ENCODE measurements around the gene CCDC157.
"Not testable (repeated sequence)": the region's sequence is repeated elsewhere in the genome, so short reads cannot be mapped to it uniquely, and the experiment has no call there.

CCDC157 gene

DNA sequence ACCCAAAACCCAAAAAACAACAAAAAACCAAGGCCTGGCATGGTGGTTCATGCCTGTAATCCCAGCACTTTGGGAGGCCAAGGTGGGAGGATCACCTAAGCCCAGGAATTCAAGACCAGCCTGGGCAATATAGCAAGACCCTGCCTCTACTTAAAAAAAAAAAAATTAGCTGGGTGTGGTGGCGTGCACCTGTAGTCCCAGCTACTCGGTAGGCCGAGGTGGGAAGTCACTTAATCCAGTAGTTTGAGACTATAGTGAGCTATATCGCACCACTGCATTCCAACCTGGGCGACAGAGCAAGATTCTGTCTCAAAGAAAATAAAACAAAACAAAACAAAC, 45.9 kb downstream of the CCDC157 start:
- intact Hi-C loops (cut with DNase I); DNase-seq: not testable (repeated sequence)

DNA sequence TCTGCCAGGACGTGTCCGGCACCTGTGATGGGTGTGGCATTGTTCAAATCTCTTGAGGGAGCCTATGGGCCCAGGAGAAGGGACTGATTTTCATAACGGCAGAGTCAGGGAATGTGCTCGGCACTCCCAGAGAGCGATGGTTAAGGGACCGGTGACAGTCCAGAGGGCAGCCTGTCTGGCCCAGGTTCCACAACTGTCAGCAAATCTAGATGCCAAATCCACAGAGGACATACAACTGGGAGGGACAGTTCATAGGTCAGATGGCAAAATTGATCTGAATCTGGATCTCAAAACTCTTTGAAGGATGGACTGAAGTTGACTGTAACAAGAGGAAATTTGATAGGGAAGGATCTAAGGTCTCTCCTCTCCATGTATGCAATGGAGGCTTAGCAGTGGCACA, 47.5 kb downstream of the CCDC157 start:
- intact Hi-C loops (cut with DNase I) = no loop called here
- no peak for DNase-seq

DNA sequence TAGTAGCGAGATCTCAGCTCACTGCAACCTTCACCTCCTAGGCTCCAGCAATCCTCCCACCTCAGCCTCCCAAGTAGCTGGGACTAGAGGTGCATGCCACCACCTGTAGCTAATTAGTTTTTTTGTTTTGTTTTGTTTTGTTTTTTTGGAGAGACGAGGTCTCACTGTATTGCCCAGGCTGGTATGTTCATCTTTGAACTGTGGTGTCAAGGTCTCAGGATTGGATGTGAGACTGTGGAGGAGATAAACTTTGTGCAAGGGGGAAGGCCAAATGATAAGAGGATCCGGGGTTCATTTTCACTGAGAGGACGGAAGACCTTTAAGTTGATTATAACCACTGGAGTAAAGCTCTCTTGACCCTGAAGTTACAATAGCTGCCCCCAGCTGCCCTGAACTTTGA, 48.9 kb downstream of the CCDC157 start:
- intact Hi-C loops (cut with DNase I) = no loop called here
- no peak for DNase-seq

DNA sequence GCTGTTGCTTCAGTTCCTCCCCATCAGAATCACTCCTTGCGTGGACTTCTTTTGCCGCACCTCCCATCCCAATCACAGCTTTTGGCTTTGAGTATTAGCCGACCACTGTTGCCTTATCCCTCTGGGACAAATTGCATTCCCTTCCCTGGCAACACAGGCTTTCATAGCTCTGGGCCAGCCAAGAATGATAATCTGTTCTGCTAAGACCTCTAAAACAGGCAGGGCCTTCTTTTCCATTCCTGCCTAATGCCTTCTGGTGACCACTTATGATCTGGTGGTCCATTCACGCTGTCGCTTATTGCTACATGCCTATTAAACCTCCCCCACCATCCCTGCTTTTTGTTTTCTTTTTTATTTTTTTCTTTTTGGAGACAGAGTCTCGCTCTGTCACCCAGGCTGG, 49.6 kb downstream of the CCDC157 start:
- intact Hi-C loops (cut with DNase I) = no loop called here
- DNase-seq = no peak

DNA sequence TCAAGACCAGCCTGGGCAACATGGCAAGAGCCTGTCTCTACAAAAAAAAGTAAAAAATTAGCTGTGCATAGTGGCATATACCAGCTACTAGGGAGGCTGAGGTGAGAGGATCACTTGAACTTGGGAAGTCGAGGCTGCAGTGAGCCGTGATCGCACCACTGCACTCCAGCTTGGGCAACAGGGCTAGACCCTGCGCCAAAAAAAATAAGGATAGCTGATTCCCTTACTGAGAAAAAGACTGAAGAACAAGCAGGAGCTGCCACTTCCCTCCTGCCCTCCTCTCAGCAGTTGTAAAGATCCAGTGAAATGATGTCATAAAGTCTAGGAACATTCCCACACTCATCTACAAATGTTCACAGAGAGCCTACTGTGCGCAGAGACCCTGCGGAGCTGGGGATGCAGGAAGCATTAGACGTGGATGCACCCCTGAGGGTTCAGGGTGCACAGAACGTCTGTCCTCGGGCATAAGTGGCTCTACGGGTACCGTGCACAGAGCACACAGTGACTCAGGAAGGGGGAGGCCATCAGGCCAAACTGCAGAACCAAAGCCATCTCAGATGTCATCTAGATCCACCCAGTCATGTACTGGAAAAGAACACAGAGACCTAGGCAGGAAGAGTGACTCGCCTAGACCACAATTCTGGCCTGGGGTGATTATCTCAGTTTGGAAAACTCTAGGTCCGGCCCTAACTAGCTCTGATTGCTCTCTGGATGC, 51.7 kb downstream of the CCDC157 start:
- intact Hi-C loops (cut with DNase I) = no loop called here
- DNase-seq = no peak

DNA sequence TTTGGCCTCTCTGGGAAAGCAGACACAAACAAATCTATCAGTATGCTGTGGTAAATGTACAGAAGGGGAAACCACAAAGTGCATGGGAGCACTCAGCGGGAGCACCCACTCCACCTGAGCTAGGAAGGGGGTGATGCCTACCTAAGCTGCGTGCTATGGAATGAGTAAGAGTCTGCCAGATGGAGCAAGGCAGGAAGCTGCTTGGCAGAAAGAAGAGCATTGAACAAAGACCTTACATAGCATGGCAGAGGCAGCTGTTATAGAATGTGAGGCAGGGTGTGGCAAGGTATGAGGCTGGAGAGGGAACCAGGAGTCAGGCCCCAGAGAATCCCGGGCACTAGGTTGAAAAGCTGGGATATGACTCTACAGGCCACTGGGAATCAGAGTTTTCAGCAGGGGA, 55.0 kb downstream of the CCDC157 start:
- intact Hi-C loops (cut with DNase I) = no loop called here
- no peak for DNase-seq

DNA sequence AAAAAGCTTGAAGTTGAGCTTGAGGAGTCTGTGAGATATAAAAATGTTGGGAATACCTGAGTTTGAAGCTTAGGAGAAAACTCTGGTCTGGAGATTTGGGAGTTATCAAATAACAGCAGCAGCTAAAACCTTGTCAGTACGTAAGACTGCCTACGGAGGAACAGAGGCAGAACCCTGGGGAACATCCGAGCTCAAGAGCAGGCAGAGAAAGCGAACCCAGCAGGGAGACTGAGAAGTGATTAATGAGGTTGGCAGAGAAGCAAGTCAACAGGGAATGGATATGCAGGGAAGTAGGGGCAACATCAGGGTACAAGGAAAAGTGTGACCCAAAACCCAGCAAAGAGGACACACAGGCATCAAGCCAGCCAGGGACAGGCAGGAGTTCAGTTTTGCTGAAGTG, 56.2 kb downstream of the CCDC157 start:
- DNase-seq = no peak
- intact Hi-C loops (cut with DNase I) = no loop called here

DNA sequence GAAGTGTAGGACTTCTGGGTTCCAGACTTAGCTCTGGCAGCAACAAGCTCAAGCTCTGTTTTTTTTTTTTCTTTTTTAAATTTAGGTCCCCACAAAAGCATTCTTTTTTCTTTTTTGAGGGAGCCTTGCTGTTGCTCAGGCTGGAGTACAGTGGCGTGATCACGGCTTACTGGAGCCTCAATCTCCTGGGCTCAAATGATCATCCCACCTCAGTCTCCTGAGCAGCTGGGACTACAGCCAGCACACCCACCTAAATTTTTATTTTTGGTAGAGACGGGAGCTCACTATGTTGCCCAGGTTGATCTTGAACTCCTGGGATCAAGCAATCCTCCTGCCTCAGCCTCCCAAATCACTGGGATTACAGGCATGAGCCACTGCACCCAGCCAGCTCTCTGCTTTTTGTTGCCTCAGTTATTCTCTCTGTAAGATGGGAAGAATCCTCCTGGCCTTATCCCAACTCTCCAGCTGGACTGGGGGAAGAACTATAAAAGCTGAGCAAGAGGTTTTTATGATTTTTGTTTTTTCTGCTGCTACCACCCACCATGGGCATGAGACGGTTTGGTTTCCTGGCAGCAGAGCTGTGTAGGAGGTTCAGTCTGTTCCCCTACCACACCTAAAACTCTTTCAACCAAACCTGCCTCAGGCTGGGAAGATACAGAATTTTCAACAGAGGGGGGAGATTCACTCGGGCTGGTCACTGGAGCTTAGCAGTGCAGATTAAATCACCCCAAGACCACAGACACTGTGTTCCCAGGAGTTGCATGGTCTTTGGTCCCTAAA, 57.1 kb downstream of the CCDC157 start:
- intact Hi-C loops (cut with DNase I) = no loop called here
- DNase-seq = peak in 2 of 10 donors; percentile 49 to 84

DNA sequence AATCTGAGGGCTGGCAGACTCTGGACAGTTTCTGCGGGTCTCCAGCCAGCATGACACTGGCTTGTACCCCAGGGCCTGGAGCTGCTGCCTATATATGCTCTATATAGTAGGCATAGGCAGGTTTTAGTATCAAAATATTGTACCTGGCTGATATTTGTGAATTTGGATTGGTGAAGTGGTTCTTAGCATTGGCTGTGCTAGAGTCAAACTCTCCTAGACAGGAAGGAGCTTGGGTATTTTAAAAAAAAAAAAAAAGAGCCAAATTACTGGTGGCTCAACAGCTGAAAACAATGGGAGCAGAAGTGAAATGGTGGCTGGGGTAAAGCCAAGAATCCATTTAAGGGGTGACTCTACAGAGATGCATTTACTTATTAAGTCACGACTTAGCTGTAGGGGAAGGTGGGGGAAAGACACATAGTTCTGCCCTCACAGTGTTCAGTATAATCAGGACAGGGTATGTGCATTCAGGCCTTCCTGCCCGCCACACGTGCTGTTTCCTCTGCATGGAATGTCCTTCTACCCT, 57.8 kb downstream of the CCDC157 start:
- DNase-seq = no peak
- intact Hi-C loops (cut with DNase I) = no loop called here

DNA sequence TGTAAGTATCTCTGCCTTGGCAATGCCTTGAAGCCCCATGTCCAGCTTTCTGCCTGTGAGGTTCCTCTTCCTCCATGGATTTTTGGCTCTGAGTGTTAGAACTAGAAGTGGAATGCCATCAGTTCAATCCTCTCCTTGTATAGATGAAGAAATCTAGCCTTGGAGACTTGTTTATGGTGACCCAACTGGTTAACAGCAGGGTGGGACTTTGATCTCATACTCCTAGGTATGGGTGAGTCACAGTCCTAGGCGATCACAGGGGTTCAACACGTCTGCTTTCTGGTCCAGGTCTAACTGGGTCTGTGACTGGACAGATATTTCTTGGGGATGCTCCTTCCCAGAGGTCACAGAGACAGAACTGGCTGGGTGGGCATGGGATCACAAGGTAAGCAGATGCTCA, 59.6 kb downstream of the CCDC157 start:
- DNase-seq = no peak
- intact Hi-C loops (cut with DNase I) = no loop called here

DNA sequence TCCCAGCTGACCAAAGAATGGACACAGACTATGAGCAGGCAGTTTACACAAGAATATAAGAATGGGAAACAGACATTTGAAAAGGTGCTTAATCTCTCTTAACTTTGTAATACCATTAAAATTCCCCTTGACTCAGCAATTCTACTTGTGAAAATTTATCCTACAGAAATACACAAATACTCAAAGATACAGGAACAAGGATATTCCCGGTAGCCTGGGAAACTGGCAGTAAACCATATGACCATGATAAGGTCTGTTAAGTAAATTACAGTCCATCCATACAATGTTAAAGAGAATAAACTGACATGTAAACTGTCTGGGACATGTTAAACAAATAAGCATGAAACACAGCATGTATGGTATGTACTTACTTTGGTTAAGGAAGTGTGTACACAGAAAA, 60.0 kb downstream of the CCDC157 start:
- DNase-seq = no peak

DNA sequence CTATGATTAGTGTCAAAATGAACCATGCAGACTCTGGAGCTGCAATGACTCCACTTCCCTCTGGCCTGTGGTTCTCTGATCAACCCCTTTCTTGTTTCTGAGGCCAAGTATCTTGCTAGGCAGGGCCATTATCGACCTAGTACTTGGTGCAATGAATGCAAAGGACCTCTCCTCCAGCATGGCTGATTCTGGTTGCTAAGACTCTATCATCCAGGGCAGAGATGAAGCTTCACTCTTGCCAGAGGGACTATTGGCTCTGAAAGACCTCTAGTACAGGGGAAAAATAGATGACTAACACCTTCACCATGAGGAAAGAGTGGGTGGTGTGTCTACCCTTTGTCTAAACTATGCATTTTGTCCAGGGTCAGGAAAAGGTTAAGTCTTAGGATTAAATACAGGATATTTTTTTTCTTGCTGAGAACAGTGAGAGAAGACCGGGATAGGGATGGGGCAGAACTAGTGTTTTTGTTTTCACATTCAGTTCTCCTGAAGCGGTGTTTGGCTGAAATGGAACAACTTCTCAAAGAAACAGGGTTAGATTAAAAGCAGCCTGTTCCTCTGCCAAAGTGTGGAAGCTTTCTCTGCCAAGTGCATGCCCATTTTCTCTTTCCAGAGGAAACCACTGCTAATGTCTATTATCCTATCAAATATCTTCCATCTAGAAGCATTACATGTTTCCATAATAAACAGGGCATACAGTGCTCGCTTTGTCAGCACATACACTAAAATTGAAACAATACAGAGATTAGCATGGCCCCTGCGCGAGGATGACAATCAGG, 63.7 kb downstream of the CCDC157 start:
- intact Hi-C loops (cut with DNase I) = no loop called here

More for the DNA sequence above, 60.0 kb downstream of the CCDC157 start:
- intact Hi-C loops (cut with DNase I) = no loop called here

DNA sequence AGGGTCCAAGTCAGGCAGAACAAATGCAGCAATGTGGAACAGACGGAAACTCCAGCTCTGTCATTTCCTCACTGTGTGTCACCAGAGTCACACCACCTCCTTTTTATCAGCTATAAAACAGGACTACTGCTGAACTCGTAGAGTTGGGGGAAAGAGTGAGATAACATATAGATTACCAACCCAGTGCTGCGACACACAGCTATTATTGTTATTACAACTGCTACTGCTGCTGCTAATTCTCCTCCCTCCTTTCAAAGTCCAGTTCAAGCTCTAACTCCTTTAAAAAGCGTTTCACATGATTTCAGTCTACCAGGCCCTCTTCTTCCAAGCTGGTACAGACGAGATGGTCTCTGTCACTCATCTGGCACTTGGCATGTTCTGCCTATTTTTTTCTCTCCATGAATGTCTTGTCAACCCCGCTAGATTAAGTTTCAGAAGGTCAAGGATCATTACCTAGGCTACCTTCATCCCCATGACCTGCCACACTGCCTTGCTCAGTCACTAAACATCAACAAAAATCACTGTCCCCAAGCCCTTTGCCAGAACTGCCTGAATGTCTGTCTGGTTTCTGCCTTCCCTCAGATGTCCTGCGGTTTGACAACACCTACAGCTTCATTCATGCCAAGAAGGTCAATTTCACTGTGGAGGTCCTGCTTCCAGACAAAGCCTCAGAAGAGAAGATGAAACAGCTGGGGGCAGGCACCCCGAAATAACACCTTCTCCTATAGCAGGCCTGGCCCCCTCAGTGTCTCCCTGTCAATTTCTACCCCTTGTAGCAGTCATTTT, 65.1 kb downstream of the CCDC157 start:
- intact Hi-C loops (cut with DNase I) = no loop called here
- peak in 1 of 10 donors; percentile 18 for DNase-seq

More for the DNA sequence above, 63.7 kb downstream of the CCDC157 start:
- DNase-seq = peak in 1 of 10 donors; percentile 1

DNA sequence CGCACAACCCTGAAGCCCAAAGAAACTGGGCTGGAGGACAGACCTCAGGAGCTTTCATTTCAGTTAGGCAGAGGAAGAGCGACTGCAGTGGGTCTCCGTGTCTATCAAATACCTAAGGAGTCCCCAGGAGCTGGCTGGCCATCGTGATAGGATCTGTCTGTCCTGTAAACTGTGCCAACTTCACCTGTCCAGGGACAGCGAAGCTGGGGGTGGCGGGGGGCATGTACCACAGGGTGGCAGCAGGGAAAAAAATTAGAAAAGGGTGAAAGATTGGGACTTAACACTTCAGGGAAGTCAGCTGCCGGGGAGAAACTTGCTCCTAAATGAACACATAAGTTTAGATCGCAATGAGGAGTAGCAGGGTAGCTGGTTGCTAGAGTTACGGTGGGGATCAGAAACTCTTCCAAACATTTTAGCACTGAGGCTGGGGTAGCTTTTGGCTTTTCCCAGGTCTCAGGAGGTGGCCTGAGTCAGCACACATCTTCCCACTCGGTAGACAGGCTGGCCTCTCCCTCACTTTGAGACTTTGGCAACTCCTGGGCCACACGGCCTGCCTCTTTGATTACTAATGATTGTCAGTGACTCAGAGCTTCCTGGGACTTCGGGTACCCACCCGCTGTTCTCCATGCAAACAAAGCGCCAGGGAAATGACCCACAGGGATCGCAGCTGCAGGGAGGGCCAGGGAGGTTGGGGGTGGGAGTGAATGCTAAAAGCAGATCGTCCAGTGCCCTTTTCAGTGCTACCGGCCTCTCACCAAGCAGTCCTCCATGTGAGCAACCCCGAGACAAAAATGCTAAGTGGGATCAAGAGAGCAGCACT, 65.9 kb downstream of the CCDC157 start:
- intact Hi-C loops (cut with DNase I) = loop anchor here (1.0 kb wide), 1 partner anchor 25 kb away; the partner anchor contains the start of gene SEC14L2
- peak in 8 of 10 donors; percentile 41 to 93 (median 69) for DNase-seq

DNA sequence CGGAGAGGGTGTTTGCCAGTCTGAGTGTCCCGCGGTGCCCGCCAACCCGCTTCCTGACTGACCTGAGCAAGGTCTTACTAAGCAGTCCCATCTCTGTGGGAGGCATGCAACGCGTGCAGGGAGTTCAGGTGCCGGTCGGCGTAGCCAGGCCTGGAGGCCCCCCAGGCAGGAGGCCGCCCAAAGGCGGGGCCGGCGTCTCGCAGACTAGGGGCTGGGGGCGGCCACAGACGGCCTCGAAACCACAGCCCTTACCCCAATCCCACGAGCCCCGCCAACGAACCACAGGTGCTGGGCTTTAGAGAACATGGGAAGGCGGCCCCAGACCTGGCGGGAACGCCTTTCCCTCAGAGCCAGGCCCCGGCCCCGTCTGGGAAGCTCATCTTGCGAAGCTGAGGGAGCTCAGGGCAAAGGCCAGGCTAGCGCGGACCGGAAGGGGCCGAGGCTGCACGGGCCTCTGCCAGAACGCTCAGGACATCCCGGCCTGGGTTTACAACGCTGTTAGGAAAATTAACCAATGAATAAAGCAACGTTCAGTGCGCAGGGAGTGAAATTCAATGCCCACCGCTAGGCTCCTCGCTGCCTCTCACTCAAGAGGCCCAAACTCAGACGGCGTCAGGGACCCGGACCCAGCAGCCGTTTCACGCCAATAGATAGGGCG, 66.6 kb downstream of the CCDC157 start:
- intact Hi-C loops (cut with DNase I) = loop anchor here (1.0 kb wide), 1 partner anchor 26 kb away; the partner anchor contains the start of gene SEC14L2
- DNase-seq = peak in 4 of 10 donors; percentile 46 to 91 (median 83)

DNA sequence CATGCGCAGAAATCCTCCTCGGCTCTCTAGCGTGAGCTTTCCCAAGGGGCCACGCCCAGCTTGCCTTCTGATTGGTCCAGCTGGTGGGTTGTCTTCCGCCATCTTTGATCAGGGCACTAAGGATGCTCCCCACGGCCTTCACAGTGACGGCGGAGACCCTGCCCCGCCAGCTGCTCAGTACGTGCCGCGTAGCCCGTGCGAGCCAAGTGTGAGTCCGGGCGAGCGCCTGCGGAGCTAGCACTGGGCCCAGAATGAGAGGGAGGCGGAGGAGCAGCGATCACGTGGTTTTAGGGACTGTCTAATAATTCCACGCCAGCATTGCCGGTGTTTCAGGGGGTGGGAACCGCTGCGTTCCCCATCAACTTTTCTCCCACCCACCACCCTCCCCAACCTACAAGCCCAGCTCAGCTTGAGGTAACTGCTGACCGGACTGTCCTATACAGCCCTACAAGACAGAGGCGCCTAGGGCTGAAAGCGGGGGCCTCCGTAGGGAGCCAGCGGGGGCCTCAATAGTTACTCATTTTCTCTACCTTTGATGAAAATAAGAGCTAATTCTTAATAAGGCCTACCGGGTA, 67.2 kb downstream of the CCDC157 start:
- intact Hi-C loops (cut with DNase I) = loop anchor here (1.0 kb wide), 1 partner anchor 27 kb away; the partner anchor contains the start of gene SEC14L2
- peak; percentile 97 to 100 (median 98) for DNase-seq

DNA sequence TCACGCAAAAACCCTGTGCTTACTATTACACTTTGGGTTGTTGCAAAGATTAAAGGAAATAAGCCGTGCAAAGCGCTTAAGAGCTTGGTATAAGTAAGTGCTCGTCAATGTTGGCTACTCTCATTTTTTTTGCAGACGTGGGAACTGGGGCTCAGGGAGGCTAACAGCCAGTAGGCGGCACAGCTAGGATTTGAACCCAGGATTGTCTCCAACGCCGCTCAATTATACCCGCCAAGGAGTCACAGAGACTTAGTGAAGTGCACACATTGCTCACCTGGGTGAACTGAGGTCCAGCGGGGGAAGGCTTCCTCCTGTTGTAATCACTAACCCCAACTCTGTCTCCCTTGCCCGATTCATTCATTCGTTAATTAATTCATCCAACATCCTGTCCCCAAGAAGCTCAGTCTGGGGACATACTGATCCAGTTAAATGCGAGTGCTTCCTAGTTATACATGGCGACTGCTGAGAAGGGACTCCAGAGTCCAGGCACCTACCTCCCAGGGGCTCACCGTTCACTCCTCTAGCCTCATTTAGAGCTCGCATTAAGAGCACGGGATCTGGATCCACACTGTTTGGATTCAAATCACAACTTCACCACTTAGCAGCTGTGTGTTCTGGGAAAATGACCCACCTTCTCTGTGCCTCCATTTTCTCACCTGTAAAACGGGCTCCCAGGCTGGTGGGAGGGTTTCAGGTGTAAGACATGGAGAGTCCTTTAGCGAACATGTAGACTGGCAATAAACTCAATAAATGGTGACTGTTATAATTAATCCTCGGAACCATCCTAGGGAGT, 67.9 kb downstream of the CCDC157 start:
- peak in 1 of 10 donors; percentile 57 for DNase-seq
- intact Hi-C loops (cut with DNase I) = no loop called here

DNA sequence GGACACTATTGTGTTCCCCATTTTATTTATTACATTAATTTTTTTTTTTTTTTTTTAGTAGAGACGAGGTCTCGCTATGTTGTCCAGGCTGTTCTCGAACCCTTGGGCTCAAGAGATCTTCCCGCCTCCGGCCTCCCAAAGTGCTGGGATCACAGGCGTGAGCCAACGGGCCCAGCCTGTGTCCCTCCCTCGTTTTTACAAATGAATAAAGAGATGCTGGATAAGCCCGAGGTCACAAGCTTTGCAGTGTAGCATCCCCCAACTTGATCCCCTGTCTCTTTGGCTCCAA, 68.5 kb downstream of the CCDC157 start:
- intact Hi-C loops (cut with DNase I) = no loop called here
- no peak for DNase-seq
